Epidermal melanocyte (primary cell): ENCODE results near the gene PRRC1.
A peak's percentile ranks its signal among the peaks of the same experiment; 100 is the strongest.
"Not testable (repeated sequence)": the region's sequence is repeated elsewhere in the genome, so short reads cannot be mapped to it uniquely, and the experiment has no call there.

Experiments used
- DNase-seq: peaks from one replicate; pipeline ENCODE4 v3.0.0; 2011; ENCODE audit warnings: low spot score; ENCODE audit not compliant: insufficient read length

The PRRC1 gene

GRCh38 chr5:127545249-127545648 is 27.8 kb downstream of the PRRC1 start:
- not testable (repeated sequence) for DNase-seq

GRCh38 chr5:127549551-127549950 is 32.1 kb downstream of the PRRC1 start:
- DNase-seq, result no peak

- no peak for DNase-seq
Measured at GRCh38 chr5:127550652-127551409, 33.4 kb downstream of the PRRC1 start.

- DNase-seq, result no peak
Measured at GRCh38 chr5:127551410-127552041, 34.1 kb downstream of the PRRC1 start.

GRCh38 chr5:127555826-127556225 is 38.4 kb downstream of the PRRC1 start:
- no peak for DNase-seq

GRCh38 chr5:127556609-127557334 is 39.3 kb downstream of the PRRC1 start:
- no peak for DNase-seq

GRCh38 chr5:127558273-127558672 is 40.8 kb downstream of the PRRC1 start:
- DNase-seq, result no peak

- DNase-seq, result no peak
Measured at GRCh38 chr5:127561254-127561653, 43.8 kb downstream of the PRRC1 start.

- DNase-seq, result no peak
Measured at GRCh38 chr5:127562252-127562651, 44.8 kb downstream of the PRRC1 start.

GRCh38 chr5:127563136-127563535 is 45.7 kb downstream of the PRRC1 start:
- DNase-seq, result no peak

GRCh38 chr5:127564002-127564769 is 46.7 kb downstream of the PRRC1 start:
- peak; percentile 45 for DNase-seq

- DNase-seq, result peak; percentile 34
Measured at GRCh38 chr5:127565586-127566270, 48.3 kb downstream of the PRRC1 start.

- no peak for DNase-seq
Measured at GRCh38 chr5:127567026-127567768, 49.8 kb downstream of the PRRC1 start.

- no peak for DNase-seq
Measured at GRCh38 chr5:127568166-127568565, 50.7 kb downstream of the PRRC1 start.

- DNase-seq, result not testable (repeated sequence)
Measured at GRCh38 chr5:127569471-127569870, 52.0 kb downstream of the PRRC1 start.

GRCh38 chr5:127571314-127572131 is 54.1 kb downstream of the PRRC1 start:
- no peak for DNase-seq

GRCh38 chr5:127572930-127573329 is 55.5 kb downstream of the PRRC1 start:
- DNase-seq, result no peak

GRCh38 chr5:127574852-127575679 is 57.6 kb downstream of the PRRC1 start:
- no peak for DNase-seq

- no peak for DNase-seq
Measured at GRCh38 chr5:127577458-127577857, 60.0 kb downstream of the PRRC1 start.
